Neural cell (in vitro differentiated cells): ENCODE data around the gene SYTL3. TPM values are rescaled to one million over a fixed set of nuclear protein-coding genes. Genes with fewer than 3 reads are reported as not detected.

Experiments
- H2AFZ ChIP-seq: fragments of 200-600, 300-800 bp; sonication (generic), shearing (Covaris generic); 2 replicates; pipeline ENCODE4 v1.6.0; 2014; ENCODE audit warnings: low read depth, mild to moderate bottlenecking, antibody characterized with exemption, low read length, moderate library complexity
- H3F3A ChIP-seq: fragments of 200-600 bp; shearing (Covaris generic); 2 replicates; pipeline ENCODE4 v1.6.1; 2016; ENCODE audit warnings: mild to moderate bottlenecking, moderate library complexity, mixed read lengths, antibody characterized with exemption, low read length; ENCODE audit not compliant: insufficient read depth, poor library complexity, severe bottlenecking
- H3K27ac ChIP-seq: fragments of 200-600, 300-800 bp; sonication (generic), shearing (Covaris generic); 2 replicates; pipeline ENCODE4 v1.5.1; 2014; ENCODE audit warnings: mild to moderate bottlenecking, low read length, moderate library complexity
- H3K27me3 ChIP-seq: fragments of 300-800, 200-600 bp; sonication (generic), shearing (Covaris generic); 2 replicates; pipeline ENCODE4 v1.6.0; 2014; ENCODE audit warnings: mild to moderate bottlenecking, low read depth, low read length, moderate library complexity; ENCODE audit not compliant: insufficient read depth
- H3K36me3 ChIP-seq: fragments of 300-800, 200-600 bp; sonication (generic), shearing (Covaris generic); 2 replicates; pipeline ENCODE4 v1.5.1; 2014; ENCODE audit warnings: mild to moderate bottlenecking, antibody characterized with exemption, low read length, moderate library complexity; ENCODE audit not compliant: insufficient read depth
- H3K4me2 ChIP-seq: fragments of 300-800, 200-600 bp; sonication (generic), shearing (Covaris generic); 2 replicates; pipeline ENCODE4 v1.6.0; 2014; ENCODE audit warnings: mild to moderate bottlenecking, low read length
- H3K4me3 ChIP-seq: fragments of 300-800, 200-600 bp; sonication (generic), shearing (Covaris generic); 2 replicates; pipeline ENCODE4 v1.5.1; 2014; ENCODE audit warnings: mild to moderate bottlenecking, low read length, moderate library complexity
- H3K79me2 ChIP-seq: fragments of 200-600 bp; shearing (Covaris generic); replicated peaks from 2 replicates; pipeline ENCODE4 v1.6.0; 2014; ENCODE audit warnings: mild to moderate bottlenecking, low read length, moderate library complexity; ENCODE audit not compliant: insufficient read depth
- H3K9ac ChIP-seq: fragments of 300-800, 200-600 bp; sonication (generic), shearing (Covaris generic); 2 replicates; pipeline ENCODE4 v1.6.1; 2016; ENCODE audit warnings: mild to moderate bottlenecking, low read length, mixed read lengths
- H3K9me2 ChIP-seq: fragments of 200-600 bp; shearing (Covaris generic); 2 replicates; pipeline ENCODE4 v1.6.1; 2016; ENCODE audit warnings: mild to moderate bottlenecking, low read length, mixed read lengths; ENCODE audit not compliant: insufficient read depth
- H3K9me3 ChIP-seq: fragments of 200-600, 300-800 bp; sonication (generic), shearing (Covaris generic); 2 replicates; pipeline ENCODE4 v1.6.1; 2016; ENCODE audit warnings: mild to moderate bottlenecking, mixed run types, low read length, moderate library complexity, mixed read lengths
- H4K20me1 ChIP-seq: fragments of 200-600 bp; shearing (Covaris generic); 2 replicates; pipeline ENCODE4 v1.6.1; 2016; ENCODE audit warnings: mild to moderate bottlenecking, mixed run types; ENCODE audit not compliant: insufficient read depth
- EP300 ChIP-seq: fragments of 450-650 bp; conservative IDR thresholded peaks from 2 replicates; pipeline ENCODE4 v1.6.1; 2014; ENCODE audit warnings: antibody characterized with exemption, mild to moderate bottlenecking, moderate library complexity; ENCODE audit not compliant: poor library complexity, severe bottlenecking
- EZH2 ChIP-seq: fragments of 200-600, 300-800 bp; shearing (Covaris generic), sonication (generic); IDR thresholded peaks from 2 replicates; pipeline ENCODE4 v1.6.1; 2014; ENCODE audit warnings: antibody characterized with exemption, low read length, borderline replicate concordance, mild to moderate bottlenecking; ENCODE audit not compliant: insufficient read depth, poor library complexity, severe bottlenecking
- MXI1 ChIP-seq: fragments of 450-650 bp; conservative IDR thresholded peaks from 2 replicates; pipeline ENCODE4 v1.6.1; 2014; ENCODE audit warnings: antibody characterized with exemption, mild to moderate bottlenecking; ENCODE audit not compliant: poor library complexity, severe bottlenecking
- POLR2AphosphoS5 ChIP-seq: IDR thresholded peaks from 2 replicates; pipeline ENCODE4 v1.6.1; 2012
- RAD21 ChIP-seq: fragments of 450-650 bp; conservative IDR thresholded peaks from 2 replicates; pipeline ENCODE4 v1.6.1; 2014; ENCODE audit warnings: antibody characterized with exemption, mild to moderate bottlenecking, moderate library complexity
- SMC3 ChIP-seq: fragments of 450-650 bp; conservative IDR thresholded peaks from 2 replicates; pipeline ENCODE4 v1.6.1; 2014; ENCODE audit warnings: antibody characterized with exemption, mild to moderate bottlenecking, moderate library complexity; ENCODE audit not compliant: poor library complexity
- TAF1 ChIP-seq: IDR thresholded peaks from 2 replicates; pipeline ENCODE4 v1.6.1; 2012; ENCODE audit warnings: low read depth
- polyA plus RNA-seq: library from polyadenylated mRNA; depleted of rRNA; stranded (reverse); fragments of >200 nt; gene quantifications from 2 replicates; pipeline ENCODE4 v1.2.3, GENCODE V29; 2014
- TF ChIP-seq, protein P1 (sequence below): fragments of 450-650 bp; IDR thresholded peaks from 2 replicates; pipeline ENCODE4 v1.5.1; 2014; ENCODE audit warnings: antibody characterized with exemption, mild to moderate bottlenecking, moderate library complexity; ENCODE audit not compliant: poor library complexity, severe bottlenecking
- TF ChIP-seq, protein P2 (sequence below): IDR thresholded peaks from 2 replicates; pipeline ENCODE4 v1.6.1; 2012; ENCODE audit warnings: borderline replicate concordance

The SYTL3 gene
- polyA plus RNA-seq, 1 donor from 2014 or later, result 2.1 TPM

DNA sequence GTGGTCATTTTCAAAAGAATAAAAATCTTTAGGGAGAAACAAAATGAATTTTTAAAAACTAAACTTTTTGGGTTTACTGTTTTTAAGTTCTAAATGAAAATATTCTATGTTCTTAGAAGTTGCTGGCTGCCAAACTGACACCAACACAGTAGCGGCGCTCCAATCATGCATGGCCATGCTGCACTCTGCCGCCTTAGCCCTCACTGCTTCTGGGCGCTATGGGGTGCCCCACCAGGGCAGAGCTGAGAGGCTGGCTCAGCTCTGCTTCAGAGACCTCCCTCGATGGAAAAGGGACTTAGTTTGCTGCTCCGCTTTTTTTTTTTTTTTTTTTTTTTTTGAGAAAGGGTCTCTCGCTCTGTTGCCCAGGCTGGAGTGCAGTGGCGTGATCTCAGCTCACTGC is 148.5 kb downstream of the SYTL3 start:
- Histone ChIP-seq H3F3A (no peaks in the 10 kb centered on the region), H2AFZ (no peak overlapping the region), H3K27me3 (no peaks in the 10 kb centered on the region), H3K9ac (no peak overlapping the region), H4K20me1 (no peaks in the 10 kb centered on the region), H3K27ac (no peak overlapping the region), H3K36me3 (no peaks in the 10 kb centered on the region), H3K79me2 (peaks cover 8% of the 10 kb centered on the region), H3K4me2 (no peak overlapping the region), H3K9me2 (no peaks in the 10 kb centered on the region), H3K4me3 (no peak overlapping the region), H3K9me3 (no peaks in the 10 kb centered on the region)
- TF ChIP-seq EP300, result no peak
- no peak for TF ChIP-seq SMC3
- TF ChIP-seq POLR2AphosphoS5, result no peak
- TF ChIP-seq MXI1, result no peak
- TF ChIP-seq, protein P1, sequence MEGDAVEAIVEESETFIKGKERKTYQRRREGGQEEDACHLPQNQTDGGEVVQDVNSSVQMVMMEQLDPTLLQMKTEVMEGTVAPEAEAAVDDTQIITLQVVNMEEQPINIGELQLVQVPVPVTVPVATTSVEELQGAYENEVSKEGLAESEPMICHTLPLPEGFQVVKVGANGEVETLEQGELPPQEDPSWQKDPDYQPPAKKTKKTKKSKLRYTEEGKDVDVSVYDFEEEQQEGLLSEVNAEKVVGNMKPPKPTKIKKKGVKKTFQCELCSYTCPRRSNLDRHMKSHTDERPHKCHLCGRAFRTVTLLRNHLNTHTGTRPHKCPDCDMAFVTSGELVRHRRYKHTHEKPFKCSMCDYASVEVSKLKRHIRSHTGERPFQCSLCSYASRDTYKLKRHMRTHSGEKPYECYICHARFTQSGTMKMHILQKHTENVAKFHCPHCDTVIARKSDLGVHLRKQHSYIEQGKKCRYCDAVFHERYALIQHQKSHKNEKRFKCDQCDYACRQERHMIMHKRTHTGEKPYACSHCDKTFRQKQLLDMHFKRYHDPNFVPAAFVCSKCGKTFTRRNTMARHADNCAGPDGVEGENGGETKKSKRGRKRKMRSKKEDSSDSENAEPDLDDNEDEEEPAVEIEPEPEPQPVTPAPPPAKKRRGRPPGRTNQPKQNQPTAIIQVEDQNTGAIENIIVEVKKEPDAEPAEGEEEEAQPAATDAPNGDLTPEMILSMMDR, result no peak
- TF ChIP-seq RAD21, result no peak
- TF ChIP-seq, protein P2, sequence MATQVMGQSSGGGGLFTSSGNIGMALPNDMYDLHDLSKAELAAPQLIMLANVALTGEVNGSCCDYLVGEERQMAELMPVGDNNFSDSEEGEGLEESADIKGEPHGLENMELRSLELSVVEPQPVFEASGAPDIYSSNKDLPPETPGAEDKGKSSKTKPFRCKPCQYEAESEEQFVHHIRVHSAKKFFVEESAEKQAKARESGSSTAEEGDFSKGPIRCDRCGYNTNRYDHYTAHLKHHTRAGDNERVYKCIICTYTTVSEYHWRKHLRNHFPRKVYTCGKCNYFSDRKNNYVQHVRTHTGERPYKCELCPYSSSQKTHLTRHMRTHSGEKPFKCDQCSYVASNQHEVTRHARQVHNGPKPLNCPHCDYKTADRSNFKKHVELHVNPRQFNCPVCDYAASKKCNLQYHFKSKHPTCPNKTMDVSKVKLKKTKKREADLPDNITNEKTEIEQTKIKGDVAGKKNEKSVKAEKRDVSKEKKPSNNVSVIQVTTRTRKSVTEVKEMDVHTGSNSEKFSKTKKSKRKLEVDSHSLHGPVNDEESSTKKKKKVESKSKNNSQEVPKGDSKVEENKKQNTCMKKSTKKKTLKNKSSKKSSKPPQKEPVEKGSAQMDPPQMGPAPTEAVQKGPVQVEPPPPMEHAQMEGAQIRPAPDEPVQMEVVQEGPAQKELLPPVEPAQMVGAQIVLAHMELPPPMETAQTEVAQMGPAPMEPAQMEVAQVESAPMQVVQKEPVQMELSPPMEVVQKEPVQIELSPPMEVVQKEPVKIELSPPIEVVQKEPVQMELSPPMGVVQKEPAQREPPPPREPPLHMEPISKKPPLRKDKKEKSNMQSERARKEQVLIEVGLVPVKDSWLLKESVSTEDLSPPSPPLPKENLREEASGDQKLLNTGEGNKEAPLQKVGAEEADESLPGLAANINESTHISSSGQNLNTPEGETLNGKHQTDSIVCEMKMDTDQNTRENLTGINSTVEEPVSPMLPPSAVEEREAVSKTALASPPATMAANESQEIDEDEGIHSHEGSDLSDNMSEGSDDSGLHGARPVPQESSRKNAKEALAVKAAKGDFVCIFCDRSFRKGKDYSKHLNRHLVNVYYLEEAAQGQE, result no peak
- no peak for TF ChIP-seq EZH2

DNA sequence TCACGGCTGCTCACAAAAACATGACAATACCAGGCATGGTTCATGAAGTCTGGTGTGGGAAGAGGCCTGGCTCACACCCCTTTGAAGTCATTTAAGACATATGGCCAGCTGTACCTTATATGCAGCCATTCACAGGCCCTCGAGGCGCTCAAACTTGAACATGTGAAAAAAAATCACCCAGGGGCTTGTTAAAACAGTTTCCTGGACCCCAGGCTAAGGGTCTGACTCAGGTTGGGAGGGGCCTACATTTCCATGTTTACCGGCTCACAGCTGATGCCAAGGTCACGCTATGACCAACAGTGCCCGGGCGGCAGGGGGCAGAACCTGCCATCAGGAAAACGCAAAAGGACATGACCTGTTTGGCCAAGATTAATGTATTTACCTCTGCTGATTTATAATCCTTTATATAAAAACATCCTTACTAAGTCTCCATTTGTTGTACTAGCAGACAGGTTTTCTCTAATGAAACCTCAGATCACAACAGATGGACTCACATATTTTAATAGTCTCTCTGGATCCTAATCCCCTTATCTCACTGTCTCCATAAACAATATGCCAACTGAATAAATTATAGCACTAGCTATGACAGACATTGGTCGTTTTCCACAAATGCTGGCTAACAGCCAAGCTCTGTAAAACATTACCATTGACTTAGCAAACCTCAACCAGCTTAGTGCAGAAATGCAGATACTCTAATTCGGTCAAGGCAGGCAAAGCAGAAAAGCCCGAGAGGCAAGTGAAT is 149.4 kb downstream of the SYTL3 start:
- H3K27me3 ChIP-seq, result no peaks in the 10 kb centered on the region
- no peaks in the 10 kb centered on the region for H3K9me2 ChIP-seq
- peaks cover 8% of the 10 kb centered on the region for H3K79me2 ChIP-seq
- H3K4me3 ChIP-seq, result no peak overlapping the region
- H3K9ac ChIP-seq, result no peak overlapping the region
- no peak overlapping the region for H3K27ac ChIP-seq
- H4K20me1 ChIP-seq, result no peaks in the 10 kb centered on the region
- no peak overlapping the region for H2AFZ ChIP-seq
- no peak overlapping the region for H3K4me2 ChIP-seq
- H3F3A ChIP-seq, result no peaks in the 10 kb centered on the region
- H3K9me3 ChIP-seq, result no peaks in the 10 kb centered on the region
- H3K36me3 ChIP-seq, result no peaks in the 10 kb centered on the region
- TF ChIP-seq, protein P2, result no peak
- TF ChIP-seq SMC3 (no peak), EZH2 (no peak), EP300 (no peak), RAD21 (no peak), POLR2AphosphoS5 (no peak), MXI1 (no peak), TAF1 (no peak)
- TF ChIP-seq, protein P1, result no peak
